ENCODE results near the gene EIF3K.

The EIF3K gene

GRCh38 chr19:38634757-38635482, 15.9 kb downstream of the EIF3K start:
- DNase-seq (ENCODE audit: low read depth): peak; percentile 54
- TF ChIP-seq, protein P1, sequence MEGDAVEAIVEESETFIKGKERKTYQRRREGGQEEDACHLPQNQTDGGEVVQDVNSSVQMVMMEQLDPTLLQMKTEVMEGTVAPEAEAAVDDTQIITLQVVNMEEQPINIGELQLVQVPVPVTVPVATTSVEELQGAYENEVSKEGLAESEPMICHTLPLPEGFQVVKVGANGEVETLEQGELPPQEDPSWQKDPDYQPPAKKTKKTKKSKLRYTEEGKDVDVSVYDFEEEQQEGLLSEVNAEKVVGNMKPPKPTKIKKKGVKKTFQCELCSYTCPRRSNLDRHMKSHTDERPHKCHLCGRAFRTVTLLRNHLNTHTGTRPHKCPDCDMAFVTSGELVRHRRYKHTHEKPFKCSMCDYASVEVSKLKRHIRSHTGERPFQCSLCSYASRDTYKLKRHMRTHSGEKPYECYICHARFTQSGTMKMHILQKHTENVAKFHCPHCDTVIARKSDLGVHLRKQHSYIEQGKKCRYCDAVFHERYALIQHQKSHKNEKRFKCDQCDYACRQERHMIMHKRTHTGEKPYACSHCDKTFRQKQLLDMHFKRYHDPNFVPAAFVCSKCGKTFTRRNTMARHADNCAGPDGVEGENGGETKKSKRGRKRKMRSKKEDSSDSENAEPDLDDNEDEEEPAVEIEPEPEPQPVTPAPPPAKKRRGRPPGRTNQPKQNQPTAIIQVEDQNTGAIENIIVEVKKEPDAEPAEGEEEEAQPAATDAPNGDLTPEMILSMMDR (conservative IDR thresholded peaks at IDR 0.05; ENCODE audit: low read length): peak; percentile 90

DNA sequence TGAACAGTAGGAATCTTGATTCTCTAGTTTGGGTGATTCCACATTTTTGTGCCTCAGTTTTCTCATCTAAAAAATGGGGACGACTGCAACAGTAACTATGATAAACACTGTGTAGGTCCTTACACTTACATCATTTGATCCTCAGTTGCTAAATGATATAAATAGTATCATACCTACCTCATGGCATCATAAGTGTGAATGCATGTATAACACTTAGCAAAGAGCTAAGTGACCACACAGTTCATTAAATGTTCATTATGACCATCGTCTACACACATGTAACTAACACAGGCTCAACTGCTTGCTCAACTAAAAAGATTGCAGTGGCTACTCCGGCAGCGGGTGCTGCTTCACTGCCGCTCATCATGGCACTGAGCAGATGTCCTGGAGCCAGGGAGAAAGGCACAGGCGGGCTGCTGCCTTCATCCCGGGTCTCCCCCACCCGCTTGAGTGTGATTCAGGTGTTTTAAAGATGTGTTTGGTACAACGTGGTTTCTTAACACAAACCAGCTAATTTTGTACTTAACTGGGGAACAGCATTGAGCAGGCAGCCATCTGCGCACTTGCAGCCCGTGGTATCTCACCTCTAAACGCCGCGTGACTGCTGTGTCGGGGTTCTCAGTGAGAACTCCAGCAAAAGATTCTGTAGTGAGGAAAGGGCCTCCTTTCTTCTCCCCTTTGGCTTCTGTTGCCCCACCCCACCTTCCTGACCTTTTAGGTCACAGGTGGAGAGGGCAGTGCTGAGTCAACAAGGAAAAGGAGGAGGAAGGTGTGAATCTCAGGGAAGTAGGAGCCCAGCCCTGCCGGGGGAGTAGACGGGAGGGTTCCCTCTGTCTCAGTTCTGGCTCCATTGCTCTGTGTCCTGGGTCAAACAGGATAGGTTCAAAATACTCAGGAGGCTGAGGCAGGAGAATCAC, 16.8 kb downstream of the EIF3K start:
- TF ChIP-seq, protein P1 (conservative IDR thresholded peaks at IDR 0.05; ENCODE audit: low read length): no peak
- no peak overlapping the region for H3K4me3 ChIP-seq (ENCODE audit: low read length)
- DNase-seq (ENCODE audit: low read depth): no peak

More at GRCh38 chr19:38634757-38635482, 15.9 kb downstream of the EIF3K start:
- no peak overlapping the region for H3K4me3 ChIP-seq (ENCODE audit: low read length)

GRCh38 chr19:38638461-38638860, 19.5 kb downstream of the EIF3K start:
- no peak for DNase-seq (ENCODE audit: low read depth)
- TF ChIP-seq, protein P1 (conservative IDR thresholded peaks at IDR 0.05; ENCODE audit: low read length): no peak
- no peak overlapping the region for H3K4me3 ChIP-seq (ENCODE audit: low read length)

- TF ChIP-seq, protein P1 (conservative IDR thresholded peaks at IDR 0.05; ENCODE audit: low read length): no peak
- DNase-seq (ENCODE audit: low read depth): no peak
- H3K4me3 ChIP-seq (ENCODE audit: low read length): no peak overlapping the region
Observed at GRCh38 chr19:38639679-38640078, 20.7 kb downstream of the EIF3K start.

- no peak overlapping the region for H3K4me3 ChIP-seq (ENCODE audit: low read length)
- TF ChIP-seq, protein P1 (conservative IDR thresholded peaks at IDR 0.05; ENCODE audit: low read length): no peak
- DNase-seq (ENCODE audit: low read depth): no peak
Observed at GRCh38 chr19:38640368-38640767, 21.4 kb downstream of the EIF3K start.

- no peak for DNase-seq (ENCODE audit: low read depth)
- TF ChIP-seq, protein P1 (conservative IDR thresholded peaks at IDR 0.05; ENCODE audit: low read length): no peak
- no peak overlapping the region for H3K4me3 ChIP-seq (ENCODE audit: low read length)
Observed at GRCh38 chr19:38642176-38642575, 23.2 kb downstream of the EIF3K start.

Measured in AG10803 (cell line).